ENCODE data around the gene CAMK2D. TPM values are rescaled to one million over a fixed set of nuclear protein-coding genes. Genes with fewer than 3 reads are reported as not detected.

CAMK2D gene
- total RNA-seq, 1 experiment from 2014 or later: 7.9 TPM

- DNase-seq (ENCODE audit: low read depth): no peak
Observed at GRCh38 chr4:113763029-113763285, 1.4 kb upstream of the CAMK2D start.

GRCh38 chr4:113762186-113763028, 869 bp upstream of the CAMK2D start:
- DNase-seq (ENCODE audit: low read depth): peak; percentile 96

- DNase-seq (ENCODE audit: low read depth): peak; percentile 21
Observed at GRCh38 chr4:113760795-113761619, 531 bp downstream of the CAMK2D start.

GRCh38 chr4:113760094-113760794, 1.3 kb downstream of the CAMK2D start:
- DNase-seq (ENCODE audit: low read depth): peak; percentile 17

GRCh38 chr4:113759696-113760093, 1.8 kb downstream of the CAMK2D start:
- DNase-seq (ENCODE audit: low read depth): no peak

- no peak for DNase-seq (ENCODE audit: low read depth)
Observed at GRCh38 chr4:113758372-113758771, 3.2 kb downstream of the CAMK2D start.

GRCh38 chr4:113757486-113757885, 4.1 kb downstream of the CAMK2D start:
- DNase-seq (ENCODE audit: low read depth): no peak

GRCh38 chr4:113756005-113756410, 5.5 kb downstream of the CAMK2D start:
- peak; percentile 11 for DNase-seq (ENCODE audit: low read depth)

GRCh38 chr4:113750734-113751133, 10.8 kb downstream of the CAMK2D start:
- no peak for DNase-seq (ENCODE audit: low read depth)

- DNase-seq (ENCODE audit: low read depth): no peak
Observed at GRCh38 chr4:113750296-113750695, 11.2 kb downstream of the CAMK2D start.

- DNase-seq (ENCODE audit: low read depth): no peak
Observed at GRCh38 chr4:113749178-113749577, 12.4 kb downstream of the CAMK2D start.

GRCh38 chr4:113747949-113748348, 13.6 kb downstream of the CAMK2D start:
- no peak for DNase-seq (ENCODE audit: low read depth)

- DNase-seq (ENCODE audit: low read depth): no peak
Observed at GRCh38 chr4:113745711-113746110, 15.8 kb downstream of the CAMK2D start.

- no peak for DNase-seq (ENCODE audit: low read depth)
Observed at GRCh38 chr4:113744667-113745240, 16.8 kb downstream of the CAMK2D start.

GRCh38 chr4:113743690-113744089, 17.8 kb downstream of the CAMK2D start:
- DNase-seq (ENCODE audit: low read depth): no peak

- DNase-seq (ENCODE audit: low read depth): no peak
Observed at GRCh38 chr4:113742643-113743042, 18.9 kb downstream of the CAMK2D start.

- DNase-seq (ENCODE audit: low read depth): no peak
Observed at GRCh38 chr4:113741956-113742355, 19.6 kb downstream of the CAMK2D start.

- no peak for DNase-seq (ENCODE audit: low read depth)
Observed at GRCh38 chr4:113740857-113741379, 20.6 kb downstream of the CAMK2D start.

- DNase-seq (ENCODE audit: low read depth): no peak
Observed at GRCh38 chr4:113739197-113739596, 22.3 kb downstream of the CAMK2D start.

- no peak for DNase-seq (ENCODE audit: low read depth)
Observed at GRCh38 chr4:113738251-113738650, 23.3 kb downstream of the CAMK2D start.

GRCh38 chr4:113733685-113734084, 27.9 kb downstream of the CAMK2D start:
- DNase-seq (ENCODE audit: low read depth): no peak

GRCh38 chr4:113732967-113733527, 28.5 kb downstream of the CAMK2D start:
- no peak for DNase-seq (ENCODE audit: low read depth)

Measured in Daoy (cell line).